ENCODE data around the gene EXOC3.

Gene EXOC3

DNA sequence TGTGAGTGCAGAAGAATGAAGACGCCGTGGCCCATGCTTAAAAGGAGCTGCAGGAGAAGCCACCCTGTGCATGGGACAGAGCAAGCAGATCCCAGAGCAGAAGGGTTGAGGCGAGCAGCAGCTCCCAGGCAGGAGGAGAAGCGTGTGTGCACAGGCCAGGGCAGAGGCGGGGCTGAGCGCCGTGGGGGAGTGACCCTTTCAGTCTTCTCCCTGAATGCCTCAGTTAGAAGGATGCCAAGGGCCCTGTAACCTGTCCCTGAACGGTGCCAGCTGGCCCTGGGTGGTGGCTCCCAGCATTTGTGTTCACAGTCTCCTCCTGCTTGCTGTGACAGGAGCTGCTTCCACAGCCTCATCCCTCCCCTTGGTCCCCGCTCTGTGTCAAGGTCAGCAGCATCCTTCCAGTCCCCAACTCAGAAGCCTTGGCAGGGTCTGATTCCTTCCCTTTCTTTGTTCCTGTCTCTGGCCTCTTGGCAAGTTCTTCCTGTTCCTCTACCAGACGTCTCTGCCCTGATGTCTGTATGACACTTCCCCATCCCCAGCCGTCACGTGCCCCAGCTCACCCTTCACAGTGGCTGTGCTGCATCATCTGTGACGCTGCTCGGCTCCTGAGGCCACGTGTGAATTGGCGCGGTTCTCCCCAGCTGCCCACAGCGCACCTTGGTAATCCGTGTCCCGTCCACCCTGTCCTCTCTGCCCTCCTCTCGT is 5.2 kb downstream of the EXOC3 start:
- no peak for TF ChIP-seq CTCF (IDR thresholded peaks at IDR 0.05; ENCODE audit: insufficient read depth, missing control alignments)
- no peak for FAIRE-seq
- no peak for DNase-seq (ENCODE audit: insufficient read length, low spot score)

- DNase-seq (ENCODE audit: insufficient read length, low spot score) = no peak
- TF ChIP-seq CTCF (IDR thresholded peaks at IDR 0.05; ENCODE audit: insufficient read depth, missing control alignments) = no peak
- no peak for FAIRE-seq
Measured at GRCh38 chr5:448766-449090, 5.8 kb downstream of the EXOC3 start.

DNA sequence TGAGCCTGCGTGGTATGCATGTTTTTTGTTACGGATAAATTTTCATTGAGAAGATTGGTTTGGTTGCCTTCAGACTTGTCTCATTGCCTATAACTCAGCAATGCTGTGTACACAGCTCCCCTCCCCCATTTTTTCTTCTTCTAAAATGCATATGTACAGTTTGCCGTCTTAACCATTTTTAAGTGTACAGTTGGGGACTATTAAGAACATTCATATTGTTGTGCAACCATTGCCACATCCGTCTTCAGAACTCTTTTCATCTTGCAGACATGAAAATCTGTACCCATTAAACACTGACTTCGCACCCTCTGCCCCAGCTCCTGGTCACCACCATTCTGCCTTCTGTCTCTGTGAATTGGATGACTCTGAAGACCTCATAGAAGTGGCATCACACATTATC is 6.2 kb downstream of the EXOC3 start:
- no peak for TF ChIP-seq CTCF (IDR thresholded peaks at IDR 0.05; ENCODE audit: insufficient read depth, missing control alignments)
- FAIRE-seq (no peak), DNase-seq (ENCODE audit: insufficient read length, low spot score) (no peak)

- FAIRE-seq (no peak), DNase-seq (ENCODE audit: insufficient read length, low spot score) (no peak)
- TF ChIP-seq CTCF (IDR thresholded peaks at IDR 0.05; ENCODE audit: insufficient read depth, missing control alignments) = no peak
Measured at GRCh38 chr5:451587-452458, 8.8 kb downstream of the EXOC3 start.

GRCh38 chr5:452978-453710 is 10.2 kb downstream of the EXOC3 start:
- TF ChIP-seq CTCF (IDR thresholded peaks at IDR 0.05; ENCODE audit: insufficient read depth, missing control alignments) = no peak

GRCh38 chr5:453725-454481 is 10.9 kb downstream of the EXOC3 start:
- no peak for DNase-seq (ENCODE audit: insufficient read length, low spot score)
- no peak for FAIRE-seq

More at GRCh38 chr5:452978-453710, 10.2 kb downstream of the EXOC3 start:
- DNase-seq (ENCODE audit: insufficient read length, low spot score) (no peak), FAIRE-seq (no peak)

More at GRCh38 chr5:453725-454481, 10.9 kb downstream of the EXOC3 start:
- TF ChIP-seq CTCF (IDR thresholded peaks at IDR 0.05; ENCODE audit: insufficient read depth, missing control alignments) = no peak
